MCF 10A (cell line): ENCODE data around the gene BNIP2. TPM values are rescaled to one million over a fixed set of nuclear protein-coding genes. Genes with fewer than 3 reads are reported as not detected.
"Not testable (repeated sequence)": the region's sequence is repeated elsewhere in the genome, so short reads cannot be mapped to it uniquely, and the experiment has no call there.

Experiments used
- BruUV-seq: library from RNA; stranded (reverse); fragments of 400-500 nt; replicated peaks from 2 replicates; lab custom pipeline; 2021; lab: Mats Ljungman, UMichigan
- CTCF ChIA-PET: fragments of 300-600 bp; sonication (Branson Sonifier 250); formaldehyde crosslinking; extraction: SDS; loops from one replicate; lab custom pipeline; 2021; ENCODE audit warnings: antibody characterized with exemption, inconsistent platforms; lab: Yijun Ruan, JAX
- POLR2A ChIA-PET: fragments of 300-600, 350-650 bp; sonication (Branson Sonifier 250); formaldehyde crosslinking; extraction: SDS; loops from one replicate; lab custom pipeline; 2020; ENCODE audit warnings: antibody characterized with exemption, inconsistent platforms; lab: Yijun Ruan, JAX
- DNase-seq: peaks from one replicate; pipeline ENCODE4 v3.0.0-alpha.2; 2018; ENCODE audit not compliant: unreplicated experiment
- H3K27ac Mint-ChIP-seq: one replicate; pipeline ENCODE4 v1.8.0; 2022; ENCODE audit warnings: mild to moderate bottlenecking, low read depth, mixed read lengths; ENCODE audit not compliant: unreplicated experiment
- H3K27me3 Mint-ChIP-seq: one replicate; pipeline ENCODE4 v1.8.0; 2022; ENCODE audit warnings: mixed read lengths; ENCODE audit not compliant: insufficient read depth, unreplicated experiment
- H3K36me3 Mint-ChIP-seq: one replicate; pipeline ENCODE4 v1.8.0; 2022; ENCODE audit warnings: mild to moderate bottlenecking, moderate library complexity, mixed read lengths; ENCODE audit not compliant: insufficient read depth, unreplicated experiment
- H3K4me1 Mint-ChIP-seq: one replicate; pipeline ENCODE4 v1.8.0; 2022; ENCODE audit warnings: mixed read lengths; ENCODE audit not compliant: insufficient read depth, unreplicated experiment
- H3K4me3 Mint-ChIP-seq: one replicate; pipeline ENCODE4 v1.8.0; 2022; ENCODE audit warnings: mild to moderate bottlenecking, moderate library complexity, mixed read lengths; ENCODE audit not compliant: unreplicated experiment
- H3K9me3 Mint-ChIP-seq: one replicate; pipeline ENCODE4 v1.8.0; 2022; ENCODE audit warnings: mixed read lengths; ENCODE audit not compliant: unreplicated experiment
- intact Hi-C: fragments of 100-400 bp; cut with micrococcal nuclease; formaldehyde crosslinking; loops from 2 replicates; pipeline ENCODE4 v1.14.1; 2022
- total RNA-seq: library from RNA; stranded (reverse); gene quantifications from 2 replicates; pipeline ENCODE4 v1.2.3, GENCODE V29; 2022
- TF ChIP-seq, protein P1 (sequence below): fragments of 200-600 bp; IDR thresholded peaks from one replicate; pipeline ENCODE4 v1.8.0; 2022; ENCODE audit warnings: antibody characterized with exemption, mild to moderate bottlenecking; ENCODE audit not compliant: unreplicated experiment

Gene BNIP2
- total RNA-seq, 1 experiment from 2014 or later, result 91.5 TPM

GRCh38 chr15:59644756-59645155 is 44.4 kb downstream of the BNIP2 start:
- intact Hi-C loops, result no loop called here
- Mint-ChIP-seq H3K9me3 (no peaks in the 10 kb centered on the region), H3K27me3 (no peaks in the 10 kb centered on the region), H3K27ac (no peak overlapping the region), H3K4me1 (peaks cover 5% of the 10 kb centered on the region), H3K36me3 (peaks cover 48% of the 10 kb centered on the region), H3K4me3 (no peak overlapping the region)
- no peak for DNase-seq
- no TSS peak for BruUV-seq
- TF ChIP-seq, protein P1, sequence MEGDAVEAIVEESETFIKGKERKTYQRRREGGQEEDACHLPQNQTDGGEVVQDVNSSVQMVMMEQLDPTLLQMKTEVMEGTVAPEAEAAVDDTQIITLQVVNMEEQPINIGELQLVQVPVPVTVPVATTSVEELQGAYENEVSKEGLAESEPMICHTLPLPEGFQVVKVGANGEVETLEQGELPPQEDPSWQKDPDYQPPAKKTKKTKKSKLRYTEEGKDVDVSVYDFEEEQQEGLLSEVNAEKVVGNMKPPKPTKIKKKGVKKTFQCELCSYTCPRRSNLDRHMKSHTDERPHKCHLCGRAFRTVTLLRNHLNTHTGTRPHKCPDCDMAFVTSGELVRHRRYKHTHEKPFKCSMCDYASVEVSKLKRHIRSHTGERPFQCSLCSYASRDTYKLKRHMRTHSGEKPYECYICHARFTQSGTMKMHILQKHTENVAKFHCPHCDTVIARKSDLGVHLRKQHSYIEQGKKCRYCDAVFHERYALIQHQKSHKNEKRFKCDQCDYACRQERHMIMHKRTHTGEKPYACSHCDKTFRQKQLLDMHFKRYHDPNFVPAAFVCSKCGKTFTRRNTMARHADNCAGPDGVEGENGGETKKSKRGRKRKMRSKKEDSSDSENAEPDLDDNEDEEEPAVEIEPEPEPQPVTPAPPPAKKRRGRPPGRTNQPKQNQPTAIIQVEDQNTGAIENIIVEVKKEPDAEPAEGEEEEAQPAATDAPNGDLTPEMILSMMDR, result no peak
- ChIA-PET CTCF (interaction anchor here (0.6 to 16.0 kb wide), 3 partner anchors 47 to 131 kb away, joined by 4 to 196 read pairs (median 5); no protein-coding TSS in a partner anchor), POLR2A (interaction anchor here (1.0 to 5.3 kb wide), 3 partner anchors 9 to 28 kb away, joined by 3 to 31 read pairs (median 3); partner anchors contain the start of gene GTF2A2)

DNA sequence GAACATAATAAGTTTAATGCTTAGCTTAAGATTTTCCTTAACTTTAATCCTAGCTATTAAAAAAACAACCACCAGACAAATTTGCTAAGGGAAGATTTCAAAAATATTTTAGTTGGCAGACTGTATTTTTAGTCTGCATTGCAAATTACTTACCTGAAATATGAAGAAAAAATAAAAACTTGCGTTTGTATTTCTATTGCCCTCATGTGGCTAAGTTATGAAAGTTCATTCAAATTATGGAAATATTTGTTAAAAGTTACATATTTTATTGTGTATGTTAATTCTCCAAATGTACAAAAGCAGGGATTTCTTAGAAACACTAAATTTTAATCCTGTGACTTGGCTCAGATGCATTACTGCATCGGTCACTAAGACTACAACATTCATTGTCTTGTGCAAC is 46.8 kb downstream of the BNIP2 start:
- Mint-ChIP-seq H3K36me3 (peaks cover 52% of the 10 kb centered on the region), H3K4me1 (peaks cover 5% of the 10 kb centered on the region), H3K27ac (no peak overlapping the region), H3K9me3 (no peaks in the 10 kb centered on the region), H3K27me3 (no peaks in the 10 kb centered on the region), H3K4me3 (no peak overlapping the region)
- intact Hi-C loops, result no loop called here
- no peak for DNase-seq
- ChIA-PET CTCF (interaction anchor here (0.6 to 16.0 kb wide), 10 partner anchors 9 to 652 kb away, joined by 3 to 196 read pairs (median 4); partner anchors contain the start of gene GCNT3), POLR2A (interaction anchor here (0.6 to 1.8 kb wide), 3 partner anchors 10 to 598 kb away, joined by 3 to 6 read pairs (median 3); no protein-coding TSS in a partner anchor)
- TF ChIP-seq, protein P1, result no peak
- no TSS peak for BruUV-seq

DNA sequence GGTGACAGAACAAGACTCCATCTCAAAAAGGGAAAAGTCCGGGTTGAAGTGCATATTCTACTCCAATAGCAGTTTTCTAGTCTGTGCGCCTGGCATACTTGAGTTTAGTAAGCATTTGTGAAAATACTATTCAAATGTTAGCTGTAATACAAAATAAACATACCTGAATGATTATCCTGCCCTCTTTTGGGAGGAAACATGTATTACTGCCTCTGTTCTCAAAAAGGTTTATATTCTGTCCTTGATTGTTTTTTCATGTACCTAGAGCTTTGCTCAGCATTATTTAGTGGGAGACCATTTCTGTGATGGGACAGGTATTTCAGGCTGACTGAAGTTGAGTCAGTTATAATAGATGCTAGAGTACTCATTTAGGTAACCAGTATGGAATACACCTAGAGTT is 51.6 kb downstream of the BNIP2 start:
- POLR2A ChIA-PET, result interaction anchor here (1.1 kb wide), 1 partner anchor 82 kb away, joined by 4 read pairs; no protein-coding TSS in a partner anchor
- H3K4me1 Mint-ChIP-seq, intact Hi-C loops, H3K27me3 Mint-ChIP-seq, H3K4me3 Mint-ChIP-seq, DNase-seq, H3K9me3 Mint-ChIP-seq, BruUV-seq, H3K27ac Mint-ChIP-seq: not testable (repeated sequence)
- H3K36me3 Mint-ChIP-seq, result peaks cover 46% of the 10 kb centered on the region
- TF ChIP-seq, protein P1, result peak; percentile 11
- CTCF ChIA-PET, result interaction anchor here (0.6 to 16.0 kb wide), 6 partner anchors 8 to 121 kb away, joined by 3 to 196 read pairs (median 6); no protein-coding TSS in a partner anchor

DNA sequence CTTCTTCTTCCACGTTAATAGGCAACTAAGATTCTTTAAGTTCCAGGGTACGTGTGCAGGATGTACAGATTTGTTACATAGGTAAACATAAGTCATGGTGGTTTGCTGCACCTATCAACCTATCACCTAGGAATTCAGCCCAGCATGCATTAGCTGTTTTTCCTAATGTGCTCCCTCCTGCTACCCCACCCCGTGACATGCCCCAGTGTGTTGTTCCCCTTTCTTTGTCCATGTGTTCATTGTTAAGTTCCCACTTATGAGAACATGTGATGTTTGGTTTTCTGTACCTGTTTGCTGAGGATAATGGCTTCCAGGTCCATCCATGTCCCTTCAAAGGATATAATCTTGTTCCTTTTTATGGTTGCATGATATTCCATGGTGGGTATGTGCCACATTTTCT is 52.9 kb downstream of the BNIP2 start:
- Mint-ChIP-seq H3K27ac (no peak overlapping the region), H3K9me3 (no peaks in the 10 kb centered on the region), H3K4me1 (no peaks in the 10 kb centered on the region), H3K27me3 (no peaks in the 10 kb centered on the region), H3K36me3 (peaks cover 46% of the 10 kb centered on the region), H3K4me3 (no peak overlapping the region)
- no peak for DNase-seq
- TF ChIP-seq, protein P1, result no peak
- ChIA-PET CTCF (interaction anchor here (1.2 to 16.0 kb wide), 2 partner anchors 105 to 135 kb away, joined by 3 to 196 read pairs; no protein-coding TSS in a partner anchor), POLR2A (interaction anchor here (0.6 to 1.2 kb wide), 5 partner anchors 8 to 648 kb away, joined by 3 read pairs; no protein-coding TSS in a partner anchor)
- intact Hi-C loops, result no loop called here
- no TSS peak for BruUV-seq
